Measurements from ENCODE around the gene FBXO31.
"Not testable (repeated sequence)": the region's sequence is repeated elsewhere in the genome, so short reads cannot be mapped to it uniquely, and the experiment has no call there.

Gene FBXO31

DNA sequence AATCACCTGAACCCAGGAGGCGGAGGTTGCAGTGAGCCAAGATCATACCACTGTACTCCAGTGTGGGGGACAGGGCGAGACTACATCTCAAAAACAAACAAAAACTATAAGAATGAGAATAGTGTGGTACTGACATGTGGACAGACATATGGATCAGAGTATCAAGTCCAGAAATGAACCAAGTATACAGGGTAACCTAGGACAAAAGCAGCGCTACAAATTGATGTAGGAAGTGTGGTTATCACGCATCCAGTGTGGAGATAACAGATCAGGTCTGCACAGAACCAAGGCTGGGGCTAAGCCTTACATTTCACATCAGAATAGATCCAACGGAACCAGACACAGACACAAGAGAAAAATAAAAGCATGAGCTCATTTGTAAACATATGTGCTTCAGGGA lies 43.4 kb downstream of the FBXO31 start:
- TF ChIP-seq CTCF (IDR thresholded peaks at IDR 0.05; ENCODE audit: borderline replicate concordance, insufficient read depth, low read depth, low read length): no peak
- no peak overlapping the region for H3K4me3 ChIP-seq (ENCODE audit: low read depth, low read length)

- not testable (repeated sequence) for H3K4me3 ChIP-seq (ENCODE audit: low read depth, low read length)
Measured at GRCh38 chr16:87339724-87340105, 43.9 kb downstream of the FBXO31 start.

GRCh38 chr16:87339086-87339723 lies 44.4 kb downstream of the FBXO31 start:
- H3K4me3 ChIP-seq (ENCODE audit: low read depth, low read length): no peak overlapping the region
- TF ChIP-seq CTCF (IDR thresholded peaks at IDR 0.05; ENCODE audit: borderline replicate concordance, insufficient read depth, low read depth, low read length): no peak

DNA sequence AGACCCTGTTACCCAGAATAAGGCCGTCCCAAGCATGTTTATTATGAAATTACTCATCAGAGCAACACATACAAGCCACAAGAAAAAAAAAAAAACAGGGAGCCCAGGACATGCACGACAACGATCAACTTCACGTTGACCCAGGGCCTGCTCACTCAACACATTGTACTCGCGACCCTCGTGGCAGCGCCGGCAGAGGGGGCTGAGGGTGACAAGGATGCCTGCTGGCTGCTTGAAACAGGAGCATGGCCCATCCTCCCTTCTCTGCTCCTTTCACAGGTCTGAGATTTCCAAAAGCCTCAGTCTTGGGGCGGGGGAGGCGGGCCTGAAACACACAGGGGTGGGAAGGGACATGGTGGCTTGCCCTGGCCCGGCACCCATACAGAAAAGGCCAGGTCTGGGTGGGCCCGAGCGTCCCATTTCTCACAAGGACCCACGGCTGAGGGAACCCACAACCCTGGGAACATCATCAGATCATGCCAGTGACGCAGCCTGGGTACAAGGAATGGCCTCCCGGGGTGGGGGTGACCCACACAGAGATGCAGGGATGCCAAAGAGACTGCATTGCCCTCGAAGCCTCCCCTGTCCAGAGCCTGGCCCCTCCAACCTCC lies 45.3 kb downstream of the FBXO31 start:
- H3K4me3 ChIP-seq (ENCODE audit: low read depth, low read length): no peak overlapping the region
- no peak for TF ChIP-seq CTCF (IDR thresholded peaks at IDR 0.05; ENCODE audit: borderline replicate concordance, insufficient read depth, low read depth, low read length)

DNA sequence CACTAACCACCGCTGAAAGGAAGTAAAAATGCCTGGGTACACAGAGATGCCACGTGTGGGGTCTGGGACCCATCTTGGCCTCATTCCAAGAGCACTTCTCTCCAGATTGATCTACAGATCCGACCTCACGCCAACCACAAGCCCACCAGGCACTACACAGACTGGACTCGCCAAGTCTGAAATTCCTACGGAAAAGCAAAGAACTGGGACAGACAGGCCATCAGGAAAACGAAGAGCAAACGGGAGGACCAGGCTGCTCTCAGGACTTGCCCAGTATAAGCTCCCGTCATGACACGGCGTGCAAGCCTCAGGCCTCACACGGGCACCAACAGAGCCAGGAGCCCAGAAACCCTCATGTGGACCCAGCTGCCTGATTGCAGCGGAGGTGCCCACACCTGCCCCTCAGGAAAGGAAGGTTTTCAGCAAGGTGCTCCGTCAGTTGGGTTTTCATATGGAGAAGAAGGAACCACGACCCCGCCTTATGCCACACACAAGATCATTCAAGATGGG lies 46.3 kb downstream of the FBXO31 start:
- TF ChIP-seq CTCF (IDR thresholded peaks at IDR 0.05; ENCODE audit: borderline replicate concordance, insufficient read depth, low read depth, low read length): no peak
- no peak overlapping the region for H3K4me3 ChIP-seq (ENCODE audit: low read depth, low read length)

GRCh38 chr16:87336434-87337240 lies 46.9 kb downstream of the FBXO31 start:
- no peak for TF ChIP-seq CTCF (IDR thresholded peaks at IDR 0.05; ENCODE audit: borderline replicate concordance, insufficient read depth, low read depth, low read length)
- no peak overlapping the region for H3K4me3 ChIP-seq (ENCODE audit: low read depth, low read length)

DNA sequence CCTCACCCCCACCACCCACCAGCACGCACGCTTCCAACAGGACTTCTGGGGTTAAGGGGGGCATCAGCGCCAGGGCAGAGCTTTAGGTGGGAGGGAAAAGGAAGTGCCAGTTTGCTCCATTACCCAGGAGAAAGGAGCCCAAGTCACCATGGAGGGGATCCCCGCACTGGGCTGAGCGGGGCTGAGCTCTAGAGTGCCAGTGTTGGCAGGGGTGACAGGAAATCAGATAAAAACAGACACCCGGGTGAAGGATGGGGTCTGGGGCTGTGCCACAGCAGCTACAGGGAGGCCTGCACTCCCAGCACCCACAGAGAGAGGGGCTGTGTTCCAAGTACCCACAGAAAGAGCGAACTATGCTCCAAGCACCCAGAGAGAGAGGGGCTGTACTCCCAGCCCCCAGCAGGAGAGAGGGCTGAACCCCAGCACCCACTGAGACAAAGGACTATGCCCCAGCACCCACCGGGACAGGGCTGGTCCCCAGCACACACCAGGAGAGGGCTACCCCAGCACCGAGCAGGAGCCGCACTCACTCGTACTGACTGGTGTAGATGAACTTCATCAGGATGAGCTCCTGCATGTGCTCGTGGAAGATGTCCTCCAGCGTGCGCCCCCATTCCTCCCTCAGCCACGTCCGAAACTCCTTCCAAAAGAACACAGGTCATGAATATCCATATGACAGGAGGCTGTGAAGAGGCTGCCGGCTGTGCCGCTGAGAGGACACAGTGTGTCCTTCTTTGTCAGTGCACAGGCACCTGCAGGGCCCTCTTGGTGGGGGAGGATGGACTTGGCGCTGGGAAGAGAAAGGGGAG lies 47.7 kb downstream of the FBXO31 start:
- no peak overlapping the region for H3K4me3 ChIP-seq (ENCODE audit: low read depth, low read length)
- no peak for TF ChIP-seq CTCF (IDR thresholded peaks at IDR 0.05; ENCODE audit: borderline replicate concordance, insufficient read depth, low read depth, low read length)

Data from GM12875 (cell line).